Measurements from ENCODE around the gene ABCD3. TPM values are rescaled to one million over a fixed set of nuclear protein-coding genes. Genes with fewer than 3 reads are reported as not detected.
"Not testable (repeated sequence)": the region's sequence is repeated elsewhere in the genome, so short reads cannot be mapped to it uniquely, and the experiment has no call there.

The ABCD3 gene
- total and polyA plus RNA-seq, 11 donors: 16.2 to 94.2 (median 62.1) TPM

DNA sequence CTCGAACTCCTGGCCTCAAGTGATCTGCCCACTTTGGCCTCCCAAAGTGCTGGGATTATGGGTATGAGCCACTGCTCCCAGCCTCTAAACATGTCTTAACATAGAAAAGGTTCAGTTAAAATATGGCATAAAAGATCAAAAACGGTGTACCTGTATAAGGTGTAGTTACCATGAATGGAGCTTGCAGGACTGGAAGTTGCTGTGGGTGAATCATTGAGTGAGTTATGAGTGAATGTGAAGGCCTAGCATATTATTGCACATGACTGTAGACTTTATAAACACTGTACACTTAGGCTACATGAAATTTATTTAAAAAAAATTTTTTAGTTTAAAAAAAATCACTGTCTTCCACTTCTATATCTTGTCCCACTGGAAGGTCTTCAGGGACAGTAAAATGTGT, 15.7 kb downstream of the ABCD3 start:
- peaks cover 0 to 23% (median 3%) of the 10 kb centered on the region in 12 donors for H3K4me1 ChIP-seq
- intact Hi-C loops (cut with DNase I): no loop called here
- H3K4me3 ChIP-seq: no peak overlapping the region
- H3K9me3 ChIP-seq: peaks cover 0 to 15% (median 7%) of the 10 kb centered on the region in 12 donors
- no peak overlapping the region for H3K27ac ChIP-seq
- no peak for TF ChIP-seq POLR2A (IDR thresholded peaks at IDR 0.05)
- TF ChIP-seq, protein P1, sequence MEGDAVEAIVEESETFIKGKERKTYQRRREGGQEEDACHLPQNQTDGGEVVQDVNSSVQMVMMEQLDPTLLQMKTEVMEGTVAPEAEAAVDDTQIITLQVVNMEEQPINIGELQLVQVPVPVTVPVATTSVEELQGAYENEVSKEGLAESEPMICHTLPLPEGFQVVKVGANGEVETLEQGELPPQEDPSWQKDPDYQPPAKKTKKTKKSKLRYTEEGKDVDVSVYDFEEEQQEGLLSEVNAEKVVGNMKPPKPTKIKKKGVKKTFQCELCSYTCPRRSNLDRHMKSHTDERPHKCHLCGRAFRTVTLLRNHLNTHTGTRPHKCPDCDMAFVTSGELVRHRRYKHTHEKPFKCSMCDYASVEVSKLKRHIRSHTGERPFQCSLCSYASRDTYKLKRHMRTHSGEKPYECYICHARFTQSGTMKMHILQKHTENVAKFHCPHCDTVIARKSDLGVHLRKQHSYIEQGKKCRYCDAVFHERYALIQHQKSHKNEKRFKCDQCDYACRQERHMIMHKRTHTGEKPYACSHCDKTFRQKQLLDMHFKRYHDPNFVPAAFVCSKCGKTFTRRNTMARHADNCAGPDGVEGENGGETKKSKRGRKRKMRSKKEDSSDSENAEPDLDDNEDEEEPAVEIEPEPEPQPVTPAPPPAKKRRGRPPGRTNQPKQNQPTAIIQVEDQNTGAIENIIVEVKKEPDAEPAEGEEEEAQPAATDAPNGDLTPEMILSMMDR (IDR thresholded peaks at IDR 0.05): no peak
- no peaks in the 10 kb centered on the region for H3K36me3 ChIP-seq
- 96 to 97% (median 96%) methylated on average over 2 of the region's 2 CpGs for WGBS, 4 donors
- DNase-seq: no peak
- no peaks in the 10 kb centered on the region for H3K27me3 ChIP-seq
- no peak for ATAC-seq

DNA sequence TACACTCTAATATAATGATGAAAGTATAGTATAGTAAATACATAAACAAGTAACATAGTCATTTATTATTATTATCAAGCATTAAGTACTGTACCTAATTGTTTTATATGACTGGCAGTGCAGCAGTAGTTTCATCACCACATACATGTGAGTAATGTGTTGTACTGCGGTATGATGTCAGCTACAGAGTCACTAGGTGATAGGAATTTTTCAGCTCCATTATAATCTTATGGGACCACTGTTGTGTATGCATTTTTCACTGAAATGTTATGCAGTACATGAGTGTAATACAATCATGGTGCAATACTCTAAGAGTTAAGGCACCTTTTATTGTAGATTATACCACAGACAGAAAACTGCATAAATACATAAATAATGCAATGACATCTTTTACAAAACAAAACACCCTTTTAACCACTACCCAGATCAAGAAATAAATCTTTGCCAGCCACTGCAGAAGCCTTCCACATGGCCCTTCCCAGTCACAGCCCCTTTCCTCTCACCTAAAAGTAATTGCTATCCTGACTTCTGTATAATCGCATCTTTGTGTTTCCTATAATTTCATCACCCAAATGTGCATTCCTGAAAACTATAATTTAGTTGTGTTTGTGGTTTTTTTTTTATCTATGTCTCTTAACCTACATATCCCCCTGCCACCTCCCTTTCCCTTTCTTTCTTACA, 16.3 kb downstream of the ABCD3 start:
- H3K4me1 ChIP-seq: peaks cover 0 to 19% (median 0%) of the 10 kb centered on the region in 12 donors
- intact Hi-C loops (cut with DNase I): no loop called here
- peaks cover 0 to 15% (median 7%) of the 10 kb centered on the region in 12 donors for H3K9me3 ChIP-seq
- H3K4me3 ChIP-seq: no peak overlapping the region
- ATAC-seq: no peak
- no peak overlapping the region for H3K27ac ChIP-seq
- H3K27me3 ChIP-seq: no peaks in the 10 kb centered on the region
- 91 to 94% (median 93%) methylated on average over 2 of the region's 2 CpGs for WGBS, 4 donors
- no peak for DNase-seq
- no peak for TF ChIP-seq POLR2A (IDR thresholded peaks at IDR 0.05)
- TF ChIP-seq, protein P1 (IDR thresholded peaks at IDR 0.05): no peak
- no peaks in the 10 kb centered on the region for H3K36me3 ChIP-seq

DNA sequence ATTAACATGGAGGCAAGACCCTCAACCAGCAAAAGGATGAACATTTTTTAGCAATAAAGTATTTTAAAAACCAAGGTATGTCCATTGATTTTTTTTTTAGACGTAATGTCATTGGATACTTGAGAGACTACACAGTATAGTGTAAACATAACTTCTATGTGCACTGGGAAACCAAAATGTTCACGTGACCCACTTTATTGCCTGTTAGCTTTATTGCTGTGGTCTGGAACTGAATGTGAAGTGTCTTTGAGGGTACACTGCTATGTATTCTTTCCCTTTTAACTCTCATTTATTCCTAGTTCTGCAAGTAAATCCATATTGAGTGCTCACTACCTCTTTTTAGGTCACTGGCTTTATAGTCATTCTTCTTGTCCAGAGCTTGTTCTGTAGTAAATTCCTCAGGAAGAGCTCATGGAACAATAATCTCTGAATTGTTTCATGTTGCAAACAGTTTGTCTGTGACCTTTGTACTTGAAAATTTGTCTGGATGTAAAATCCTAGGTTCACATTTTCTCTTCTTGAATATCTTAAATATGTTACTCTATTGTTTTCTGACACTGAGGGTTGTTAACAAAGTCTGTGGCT, 20.6 kb downstream of the ABCD3 start:
- WGBS, 4 donors: 92 to 95% (median 94%) methylated on average over 2 of the region's 2 CpGs
- TF ChIP-seq, protein P1 (IDR thresholded peaks at IDR 0.05): no peak
- no peak for TF ChIP-seq POLR2A (IDR thresholded peaks at IDR 0.05)
- Histone ChIP-seq H3K9me3 (peaks cover 0 to 36% (median 14%) of the 10 kb centered on the region in 12 donors), H3K4me3 (no peak overlapping the region), H3K36me3 (no peaks in the 10 kb centered on the region), H3K27ac (no peak overlapping the region), H3K4me1 (peaks cover 0 to 8% (median 0%) of the 10 kb centered on the region in 12 donors), H3K27me3 (no peaks in the 10 kb centered on the region)
- intact Hi-C loops (cut with DNase I): no loop called here
- ATAC-seq: no peak
- DNase-seq: no peak

DNA sequence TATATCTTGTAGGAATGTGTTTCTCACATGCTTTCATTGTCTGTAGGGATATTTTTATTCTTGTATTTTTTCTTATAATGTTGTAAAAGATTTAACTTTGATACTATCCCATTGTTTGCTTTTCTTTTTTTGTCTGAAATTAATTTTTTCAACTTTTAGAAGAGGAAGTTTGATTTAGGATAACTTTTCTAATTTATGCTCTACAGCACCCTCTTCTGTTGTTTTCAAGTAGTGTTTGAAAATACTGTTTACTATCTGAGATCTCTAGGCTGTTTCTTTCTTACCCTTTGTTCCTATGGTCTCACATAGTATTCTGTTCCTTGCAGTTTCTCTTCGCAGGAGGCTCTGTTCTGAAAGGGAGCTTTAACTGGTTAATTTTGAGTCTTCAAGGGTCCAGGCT, 21.9 kb downstream of the ABCD3 start:
- H3K4me3 ChIP-seq: no peak overlapping the region
- ATAC-seq: no peak
- intact Hi-C loops (cut with DNase I): no loop called here
- TF ChIP-seq, protein P1 (IDR thresholded peaks at IDR 0.05): peak in 3 of 12 donors; percentile 9 to 17 (median 9)
- TF ChIP-seq POLR2A (IDR thresholded peaks at IDR 0.05): no peak
- 95 to 100% (median 96%) methylated on average over 1 of the region's 1 CpG for WGBS, 4 donors
- no peaks in the 10 kb centered on the region for H3K36me3 ChIP-seq
- no peak overlapping the region for H3K27ac ChIP-seq
- DNase-seq: no peak
- no peaks in the 10 kb centered on the region for H3K27me3 ChIP-seq
- peaks cover 0 to 8% (median 0%) of the 10 kb centered on the region in 12 donors for H3K4me1 ChIP-seq
- peaks cover 0 to 48% (median 16%) of the 10 kb centered on the region in 12 donors for H3K9me3 ChIP-seq

DNA sequence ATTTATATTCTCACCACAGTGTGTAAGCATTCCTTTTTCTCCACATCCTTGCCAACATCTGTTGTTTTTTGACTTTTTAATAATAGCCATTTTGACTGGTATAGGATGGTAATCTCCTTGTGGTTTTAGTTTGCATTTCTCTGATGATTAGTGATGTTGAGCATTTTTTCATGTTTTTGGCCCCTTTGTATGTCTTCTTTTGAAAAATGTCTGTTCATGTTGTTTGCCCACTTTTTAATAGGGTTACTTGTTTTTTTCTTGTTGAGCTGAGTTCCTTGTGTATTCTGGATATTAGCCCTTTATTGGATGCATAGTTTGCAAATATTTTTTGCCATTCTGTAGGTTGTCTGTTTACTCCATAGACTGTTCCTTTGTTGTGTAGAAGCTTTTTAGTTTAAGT, 24.9 kb downstream of the ABCD3 start:
- intact Hi-C loops (cut with DNase I): not testable (repeated sequence)

DNA sequence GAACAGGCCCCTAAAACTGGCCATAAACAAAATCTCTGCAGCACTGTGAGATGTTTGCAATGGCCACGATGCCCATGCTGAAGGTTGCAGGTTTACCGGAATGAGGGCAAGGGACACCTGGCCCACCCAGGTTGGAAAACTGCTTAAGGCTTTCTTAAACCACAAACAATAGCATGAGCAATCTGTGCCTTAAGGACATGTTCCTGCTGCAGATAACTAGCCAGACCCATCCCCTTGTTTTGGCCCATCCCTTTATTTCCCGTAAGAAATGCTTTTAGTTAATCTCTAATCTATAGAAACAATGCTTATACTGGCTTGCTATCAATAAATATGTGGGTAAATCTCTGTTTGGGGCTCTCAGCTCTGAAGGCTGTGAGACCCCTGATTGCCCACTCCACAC, 26.6 kb downstream of the ABCD3 start:
- 65 to 100% (median 91%) methylated on average over 3 of the region's 3 CpGs for WGBS, 4 donors
- Histone ChIP-seq H3K36me3 (peaks cover 0 to 14% (median 9%) of the 10 kb centered on the region in 9 donors), H3K9me3 (peaks cover 0 to 81% (median 21%) of the 10 kb centered on the region in 12 donors)
- intact Hi-C loops (cut with DNase I); H3K4me3 ChIP-seq; DNase-seq; H3K27me3 ChIP-seq; H3K4me1 ChIP-seq; H3K27ac ChIP-seq; ATAC-seq: not testable (repeated sequence)

More for the DNA sequence above, 24.9 kb downstream of the ABCD3 start:
- DNase-seq, H3K36me3 ChIP-seq, H3K27ac ChIP-seq, H3K4me3 ChIP-seq, H3K4me1 ChIP-seq, H3K27me3 ChIP-seq, ATAC-seq: not testable (repeated sequence)
- H3K9me3 ChIP-seq: peaks cover 0 to 63% (median 9%) of the 10 kb centered on the region in 12 donors

DNA sequence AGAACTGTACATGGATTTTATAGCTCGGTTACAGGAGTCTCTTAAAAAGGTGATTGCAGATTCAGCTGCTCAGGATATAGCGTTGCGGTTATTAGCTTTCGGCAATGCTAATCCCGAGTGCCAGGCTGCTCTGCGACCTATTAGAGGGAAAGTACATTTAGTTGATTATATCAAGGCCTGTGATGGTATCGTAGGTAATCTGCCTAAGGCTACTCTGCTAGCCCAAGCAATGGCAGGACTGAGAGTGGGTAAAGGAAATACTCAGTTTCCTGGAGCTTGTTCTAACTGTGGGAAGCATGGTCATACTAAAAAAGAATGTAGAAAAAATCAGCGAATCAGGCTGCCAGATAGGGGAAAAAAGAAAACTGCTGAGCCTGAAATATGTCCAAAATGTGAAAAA, 27.5 kb downstream of the ABCD3 start:
- DNase-seq; H3K27ac ChIP-seq; H3K27me3 ChIP-seq; intact Hi-C loops (cut with DNase I); ATAC-seq; H3K4me1 ChIP-seq; H3K4me3 ChIP-seq: not testable (repeated sequence)
- peaks cover 0 to 90% (median 30%) of the 10 kb centered on the region in 12 donors for H3K9me3 ChIP-seq
- H3K36me3 ChIP-seq: peaks cover 0 to 21% (median 15%) of the 10 kb centered on the region in 9 donors
- WGBS, 4 donors: 96 to 99% (median 97%) methylated on average over 8 of the region's 8 CpGs

Data from heart left ventricle (tissue), 16 donors.